MM.1S (cell line): Measurements from ENCODE around the gene DDX5.

Source experiments
- DNase-seq: peaks from one replicate; pipeline ENCODE4 v3.0.0-alpha.2; 2015
- H2AFZ ChIP-seq: fragments of 300-600 bp; sonication (generic); 2 replicates; pipeline ENCODE4 v1.6.0; 2016; ENCODE audit warnings: antibody characterized with exemption, low read length
- H3F3A ChIP-seq: fragments of 300-600 bp; sonication (generic); 2 replicates; pipeline ENCODE4 v1.6.1; 2016; ENCODE audit warnings: mild to moderate bottlenecking, antibody characterized with exemption, low read length, moderate library complexity, mixed read lengths; ENCODE audit not compliant: insufficient read depth
- H3K27ac ChIP-seq: fragments of 300-600 bp; sonication (generic); 2 replicates; pipeline ENCODE4 v1.5.1; 2016; ENCODE audit warnings: mild to moderate bottlenecking, low read length
- H3K27me3 ChIP-seq: fragments of 300-600 bp; sonication (generic); replicated peaks from 2 replicates; pipeline ENCODE4 v1.6.0; 2016; ENCODE audit warnings: low read length; ENCODE audit not compliant: insufficient read depth
- H3K36me3 ChIP-seq: fragments of 300-600 bp; sonication (generic); replicated peaks from 2 replicates; pipeline ENCODE4 v1.6.1; 2016; ENCODE audit warnings: mild to moderate bottlenecking, low read length, mixed read lengths; ENCODE audit not compliant: insufficient read depth
- H3K4me1 ChIP-seq: fragments of 300-600 bp; sonication (generic); 2 replicates; pipeline ENCODE4 v1.6.1; 2016; ENCODE audit warnings: low read length, mixed read lengths
- H3K4me2 ChIP-seq: fragments of 300-600 bp; sonication (generic); 2 replicates; pipeline ENCODE4 v1.6.0; 2016; ENCODE audit warnings: low read depth, low read length
- H3K4me3 ChIP-seq: fragments of 300-600 bp; sonication (generic); 2 replicates; pipeline ENCODE4 v1.5.1; 2016; ENCODE audit warnings: low read length, mixed read lengths
- H3K79me2 ChIP-seq: fragments of 300-600 bp; sonication (generic); 2 replicates; pipeline ENCODE4 v1.6.1; 2016; ENCODE audit warnings: mixed run types, low read length, mixed read lengths
- H3K9ac ChIP-seq: fragments of 300-600 bp; sonication (generic); 2 replicates; pipeline ENCODE4 v1.6.1; 2016; ENCODE audit warnings: low read length, mixed read lengths
- H3K9me2 ChIP-seq: fragments of 300-600 bp; sonication (generic); replicated peaks from 2 replicates; pipeline ENCODE4 v1.6.1; 2016; ENCODE audit warnings: mild to moderate bottlenecking, low read length, mixed read lengths; ENCODE audit not compliant: insufficient read depth
- H3K9me3 ChIP-seq: fragments of 300-600 bp; sonication (generic); replicated peaks from 2 replicates; pipeline ENCODE4 v1.6.1; 2016; ENCODE audit warnings: mild to moderate bottlenecking, low read length, mixed read lengths; ENCODE audit not compliant: insufficient read depth
- H4K20me1 ChIP-seq: fragments of 300-600 bp; sonication (generic); 2 replicates; pipeline ENCODE4 v1.6.1; 2016; ENCODE audit warnings: mild to moderate bottlenecking, low read length, moderate library complexity, mixed read lengths; ENCODE audit not compliant: insufficient read depth
- CTCF ChIP-seq: fragments of 300-600 bp; sonication (generic); IDR thresholded peaks from 2 replicates; pipeline ENCODE4 v1.5.1; 2016; ENCODE audit warnings: antibody characterized with exemption, low read length, mixed read lengths
- EZH2 ChIP-seq: fragments of 300-600 bp; sonication (generic); optimal IDR thresholded peaks from 2 replicates; pipeline ENCODE3; 2017; ENCODE audit warnings: low read depth, mild to moderate bottlenecking, antibody characterized with exemption, low read length, mixed read lengths
- EZH2phosphoT487 ChIP-seq: fragments of 300-600 bp; sonication (generic); IDR thresholded peaks from 2 replicates; pipeline ENCODE4 v1.6.1; 2018; ENCODE audit warnings: antibody characterized with exemption, low read length

DDX5 gene

GRCh38 chr17:64507413-64507782 is 1.3 kb upstream of the DDX5 start:
- H3K27ac ChIP-seq, result peak overlapping the region; percentile 96
- peaks cover 23% of the 10 kb centered on the region for H3K4me1 ChIP-seq
- H4K20me1 ChIP-seq, result peaks cover 28% of the 10 kb centered on the region
- peak overlapping the region; percentile 98 for H3K4me3 ChIP-seq
- peak overlapping the region; percentile 73 for H3K4me2 ChIP-seq
- peak overlapping the region; percentile 99 for H3K9ac ChIP-seq
- DNase-seq, result peak; percentile 82
- peak overlapping the region; percentile 94 for H2AFZ ChIP-seq
- H3K9me2 ChIP-seq, result no peaks in the 10 kb centered on the region
- no peaks in the 10 kb centered on the region for H3K9me3 ChIP-seq
- H3F3A ChIP-seq, result peaks cover 29% of the 10 kb centered on the region
- peaks cover 28% of the 10 kb centered on the region for H3K36me3 ChIP-seq
- H3K79me2 ChIP-seq, result peaks cover 71% of the 10 kb centered on the region
- peak; percentile 65 for TF ChIP-seq CTCF
- TF ChIP-seq EZH2, result no peak
- no peaks in the 10 kb centered on the region for H3K27me3 ChIP-seq

- Histone ChIP-seq H3K9me2 (no peaks in the 10 kb centered on the region), H4K20me1 (peaks cover 34% of the 10 kb centered on the region), H3K27me3 (no peaks in the 10 kb centered on the region), H3K79me2 (peaks cover 77% of the 10 kb centered on the region), H3K27ac (peak within 1 kb of the TSS; percentile 96), H3F3A (peaks cover 35% of the 10 kb centered on the region), H3K4me3 (peak within 1 kb of the TSS; percentile 98), H3K36me3 (peaks cover 34% of the 10 kb centered on the region), H3K9me3 (no peaks in the 10 kb centered on the region), H3K4me1 (peaks cover 29% of the 10 kb centered on the region), H3K4me2 (peak within 1 kb of the TSS; percentile 73), H2AFZ (peak within 1 kb of the TSS; percentile 94), H3K9ac (peak within 1 kb of the TSS; percentile 99)
- peak; percentile 93 for DNase-seq
- TF ChIP-seq EZH2phosphoT487 (no peak), CTCF (no peak), EZH2 (no peak)
Measured at GRCh38 chr17:64506576-64507412, 705 bp upstream of the DDX5 start, which contains the start of gene CEP95. Gene CEP95, plus strand, starts transcription at chr17:64506977. Its CDS starts 121 bp downstream, at chr17:64507098.

GRCh38 chr17:64505340-64506200 is 519 bp downstream of the DDX5 start:
- peak overlapping the region; percentile 88 for H3K4me2 ChIP-seq
- no peaks in the 10 kb centered on the region for H3K27me3 ChIP-seq
- no peak overlapping the region for H2AFZ ChIP-seq
- peak; percentile 83 for DNase-seq
- peaks cover 46% of the 10 kb centered on the region for H3K36me3 ChIP-seq
- peaks cover 41% of the 10 kb centered on the region for H4K20me1 ChIP-seq
- H3K9me2 ChIP-seq, result no peaks in the 10 kb centered on the region
- H3K9me3 ChIP-seq, result no peaks in the 10 kb centered on the region
- H3K27ac ChIP-seq, result peak overlapping the region; percentile 96
- peaks cover 48% of the 10 kb centered on the region for H3F3A ChIP-seq
- H3K79me2 ChIP-seq, result peaks cover 89% of the 10 kb centered on the region
- peak overlapping the region; percentile 98 for H3K4me3 ChIP-seq
- H3K4me1 ChIP-seq, result peaks cover 38% of the 10 kb centered on the region
- H3K9ac ChIP-seq, result peak overlapping the region; percentile 99
- TF ChIP-seq EZH2 (no peak), EZH2phosphoT487 (no peak)
